CD4-positive, alpha-beta T cell treated with Interleukin-6 at 100 ng/mL for 8 hours (primary cell): ENCODE data around the gene MPG.
"Not testable (repeated sequence)": the region's sequence is repeated elsewhere in the genome, so short reads cannot be mapped to it uniquely, and the experiment has no call there.

Source experiments
- DNase-seq: peaks from one replicate; pipeline ENCODE4 v3.0.0-alpha.2; 2020; ENCODE audit warnings: mixed read lengths, low spot score

The MPG gene, protein sequence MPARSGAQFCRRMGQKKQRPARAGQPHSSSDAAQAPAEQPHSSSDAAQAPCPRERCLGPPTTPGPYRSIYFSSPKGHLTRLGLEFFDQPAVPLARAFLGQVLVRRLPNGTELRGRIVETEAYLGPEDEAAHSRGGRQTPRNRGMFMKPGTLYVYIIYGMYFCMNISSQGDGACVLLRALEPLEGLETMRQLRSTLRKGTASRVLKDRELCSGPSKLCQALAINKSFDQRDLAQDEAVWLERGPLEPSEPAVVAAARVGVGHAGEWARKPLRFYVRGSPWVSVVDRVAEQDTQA

DNA sequence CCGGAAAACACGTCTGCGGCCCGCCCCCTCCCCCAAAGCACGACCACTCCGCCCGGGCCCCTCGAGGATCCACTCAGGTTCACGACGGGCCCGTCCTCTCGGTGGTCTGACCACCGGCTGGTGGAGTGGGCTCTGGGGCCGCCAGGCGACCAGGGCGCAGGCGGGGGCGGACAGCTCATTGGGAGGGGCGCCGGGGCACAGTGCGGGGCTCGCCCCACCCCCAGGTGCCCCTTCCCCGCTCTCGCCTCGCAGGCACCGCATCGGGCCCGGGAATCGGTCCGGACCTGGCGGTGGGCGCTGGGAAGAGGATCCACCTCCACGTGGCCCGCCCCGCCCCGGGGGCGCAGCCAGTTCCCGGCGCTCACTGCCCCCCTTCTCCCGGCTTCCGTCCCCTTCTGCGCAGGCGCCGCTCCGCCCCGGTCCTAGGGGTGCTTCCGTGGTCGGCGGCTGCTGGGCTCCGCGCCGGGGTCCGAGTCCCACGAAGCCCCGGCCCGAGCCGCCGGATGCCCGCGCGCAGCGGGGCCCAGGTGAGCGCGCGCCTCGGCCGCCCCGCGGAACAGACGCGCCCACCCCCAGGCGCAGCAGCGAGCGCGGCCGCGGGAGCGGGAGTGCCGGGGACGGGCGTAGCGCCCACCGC lies at the start of gene MPG:
MPG (plus strand) TSS at position 419 of the 637 bp plus-strand sequence; CDS start at position 504, 85 bp downstream.
- DNase-seq: peak; percentile 82

DNA sequence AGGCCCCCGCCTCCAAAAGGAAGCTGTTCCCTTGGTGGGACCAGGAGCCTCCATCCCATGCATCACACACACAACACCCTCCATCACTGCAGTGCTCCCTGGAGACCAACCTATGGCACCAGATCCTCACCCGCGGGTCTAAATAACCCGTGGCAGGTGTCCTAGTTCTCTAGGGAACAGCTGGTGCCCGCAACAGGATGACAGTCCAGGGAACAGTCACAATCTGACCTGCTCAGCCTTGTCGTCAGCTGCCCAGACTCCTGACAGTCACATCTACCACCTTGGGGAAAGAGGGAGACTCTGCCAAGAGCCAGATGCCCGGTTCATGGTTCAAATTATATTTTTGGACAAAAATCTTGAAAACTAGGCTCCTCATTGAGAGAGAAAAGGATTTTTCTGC lies 47.4 kb upstream of the MPG start:
- DNase-seq: not testable (repeated sequence)

DNA sequence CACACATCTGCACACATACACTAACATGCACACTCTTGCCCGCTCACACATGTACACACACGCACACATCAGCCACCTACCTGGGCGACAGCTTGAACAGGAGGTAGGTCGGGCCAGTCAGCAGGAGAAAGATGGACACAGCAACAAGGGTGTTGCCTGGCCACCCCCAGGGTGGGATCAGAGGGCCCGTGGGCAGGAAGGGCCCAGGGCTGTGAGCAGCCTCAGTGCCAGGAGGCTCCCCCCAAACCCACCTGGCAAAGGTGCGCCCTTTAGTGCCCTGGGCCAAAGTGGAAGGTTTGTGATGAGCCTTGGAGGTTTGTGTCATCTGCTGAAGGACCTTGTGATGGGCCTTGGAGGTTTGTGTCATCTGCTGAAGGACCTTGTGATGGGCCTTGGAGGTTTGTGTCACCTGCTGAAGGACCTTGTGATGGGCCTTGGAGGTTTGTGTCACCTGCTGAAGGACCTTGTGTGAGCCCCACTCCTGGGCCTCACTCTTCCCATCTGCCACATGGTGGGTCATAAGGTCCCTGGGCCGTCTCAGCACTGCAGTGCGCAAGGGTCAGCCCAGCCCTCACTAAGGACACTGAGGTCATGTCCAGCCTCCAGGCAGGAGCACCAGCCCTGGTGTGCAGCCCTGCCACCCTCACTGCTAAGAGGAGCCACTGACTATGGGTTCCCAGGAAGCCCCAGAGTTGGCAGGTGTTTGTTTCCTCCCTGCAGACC lies 44.7 kb upstream of the MPG start:
- not testable (repeated sequence) for DNase-seq

DNA sequence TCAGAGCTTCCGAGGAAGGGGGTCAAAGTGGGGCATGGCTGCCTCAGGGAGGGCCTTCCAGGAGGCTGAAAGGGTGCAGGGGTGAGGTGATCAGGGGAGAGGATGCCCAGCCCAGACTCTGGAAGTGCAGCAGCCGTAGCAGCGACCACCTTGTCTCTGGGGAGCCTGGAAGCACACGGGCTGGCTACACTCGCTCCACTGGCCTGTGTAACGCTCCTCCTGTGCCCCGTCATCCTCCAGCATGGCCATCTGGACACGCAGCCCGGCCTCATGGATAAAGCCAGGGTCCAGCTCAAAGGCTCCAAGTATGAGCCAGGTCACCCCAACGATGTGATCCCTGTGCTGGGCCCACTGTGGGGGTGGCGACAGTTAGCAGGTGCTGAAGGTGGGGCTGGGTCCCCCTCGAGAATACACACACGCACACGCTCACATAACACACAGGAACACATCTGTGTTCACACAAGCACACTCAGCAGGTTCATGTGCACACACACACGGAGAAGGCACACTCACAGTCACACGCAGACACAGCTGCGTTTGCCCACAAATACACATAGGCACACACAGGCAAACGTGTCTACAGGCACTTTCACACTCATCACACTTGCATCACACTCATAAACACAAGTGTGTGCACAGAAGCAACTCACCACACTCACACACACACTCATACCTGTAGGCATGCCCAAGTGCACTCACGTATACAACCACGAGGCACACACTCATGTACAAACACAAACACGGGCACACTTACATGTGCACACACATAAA lies 44.0 kb upstream of the MPG start:
- DNase-seq: no peak

DNA sequence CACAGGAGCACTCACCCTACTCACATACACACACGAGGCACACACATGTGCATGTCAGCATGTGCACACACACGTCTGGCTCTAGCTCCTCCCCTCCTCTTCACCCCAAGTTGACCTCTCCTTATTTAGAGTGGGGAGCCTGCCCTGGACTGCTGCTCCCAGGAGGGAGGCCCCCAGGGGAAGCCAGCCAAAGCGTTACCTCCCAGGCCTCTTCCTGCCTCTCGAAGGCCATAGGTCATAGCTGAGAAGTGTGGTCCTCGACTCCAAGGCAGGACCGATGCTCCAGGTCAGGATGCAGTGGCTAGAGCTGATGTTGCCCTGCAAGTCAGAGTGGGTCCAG lies 43.4 kb upstream of the MPG start:
- DNase-seq: no peak

DNA sequence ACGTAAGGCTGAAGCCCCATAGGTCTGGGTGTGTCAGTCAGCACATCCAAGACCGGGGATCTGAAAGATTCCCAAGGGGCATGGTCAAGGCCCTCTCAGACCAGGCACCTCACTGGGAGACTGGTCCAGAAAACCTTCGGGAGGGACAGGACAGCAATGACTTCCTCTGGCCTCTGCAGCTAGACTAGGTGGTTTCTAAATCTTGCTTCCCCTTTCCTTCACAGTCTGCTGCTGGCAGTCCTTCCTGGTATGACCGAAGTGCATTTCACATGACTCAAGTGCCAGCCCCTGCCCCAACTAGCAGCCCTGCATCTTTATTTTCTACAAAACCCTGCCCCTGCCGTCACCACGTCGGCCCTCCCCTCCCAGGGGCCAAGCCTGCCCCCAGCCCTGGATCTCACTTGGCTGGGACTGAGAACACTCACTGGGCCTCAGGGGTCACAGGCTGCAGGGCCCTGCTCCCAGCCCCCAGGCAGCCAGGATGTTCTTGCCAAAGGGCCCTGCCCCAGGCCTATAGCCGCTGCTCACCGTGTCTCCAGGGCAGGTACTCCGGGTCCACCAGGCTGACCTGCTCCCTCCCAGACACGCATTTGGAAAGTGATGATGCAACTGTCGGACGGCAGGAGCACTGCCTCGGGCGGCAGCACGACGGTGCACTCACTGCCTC lies 42.9 kb upstream of the MPG start:
- no peak for DNase-seq

DNA sequence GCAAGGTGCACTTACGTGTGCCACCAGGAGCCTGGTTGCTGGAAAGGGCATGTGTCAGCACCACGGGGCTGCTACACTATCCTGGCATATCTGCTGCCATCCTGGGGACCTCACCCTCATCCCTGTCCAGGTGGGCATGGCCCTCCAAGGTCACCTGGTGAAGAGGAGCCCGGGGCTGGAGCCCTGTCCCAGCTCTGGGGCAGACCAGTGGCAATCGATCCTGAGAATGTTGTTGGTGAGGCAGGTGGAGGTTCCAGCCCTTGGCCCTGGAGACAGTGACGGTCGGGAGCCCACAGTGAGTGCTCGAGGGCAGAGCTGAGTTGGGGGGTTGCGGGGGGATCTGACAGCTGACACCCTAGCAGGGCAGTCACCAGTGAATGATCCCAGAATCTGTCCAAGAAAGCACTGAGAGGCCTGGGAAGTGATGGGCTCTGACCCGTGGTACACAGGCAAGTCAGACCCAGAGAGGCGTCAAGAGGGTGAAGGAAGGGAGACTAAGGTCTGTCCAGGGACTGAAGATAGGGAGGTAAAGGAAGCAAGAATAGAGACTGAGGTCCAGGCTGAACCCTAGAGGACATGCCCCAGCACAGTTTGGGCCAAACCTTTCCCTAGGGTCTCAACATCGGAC lies 42.2 kb upstream of the MPG start:
- DNase-seq: no peak

DNA sequence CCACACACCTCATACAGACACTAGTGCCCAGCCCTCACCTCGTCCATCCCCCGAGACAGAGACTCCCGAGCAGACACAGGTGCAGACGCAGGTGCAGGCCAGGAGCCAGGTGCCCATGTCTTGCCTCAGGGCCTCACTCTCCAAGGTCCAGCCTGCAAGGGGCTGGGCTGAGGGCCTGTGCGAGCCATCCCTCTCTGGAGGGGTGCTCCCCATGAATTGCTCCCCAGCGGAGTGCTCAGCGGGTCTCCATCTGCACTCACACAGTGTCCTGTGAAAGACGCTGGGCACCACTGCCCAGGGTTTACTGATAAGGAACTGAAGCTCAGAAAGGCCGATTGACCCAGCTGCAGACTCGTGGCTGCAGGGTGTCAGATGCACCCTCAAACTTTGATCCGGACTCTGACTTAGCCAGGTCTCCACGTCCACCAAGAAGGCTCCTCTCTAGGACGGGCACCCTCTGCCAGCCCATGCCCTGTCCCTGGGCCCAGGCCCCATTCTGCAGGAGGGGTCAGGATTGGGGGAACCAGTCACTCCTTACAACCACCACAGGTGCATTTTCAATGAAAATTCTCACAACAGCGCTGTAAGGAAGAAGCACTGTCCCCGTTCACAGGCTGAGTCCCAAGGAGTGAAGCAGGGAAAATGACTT lies 41.6 kb upstream of the MPG start:
- no peak for DNase-seq

DNA sequence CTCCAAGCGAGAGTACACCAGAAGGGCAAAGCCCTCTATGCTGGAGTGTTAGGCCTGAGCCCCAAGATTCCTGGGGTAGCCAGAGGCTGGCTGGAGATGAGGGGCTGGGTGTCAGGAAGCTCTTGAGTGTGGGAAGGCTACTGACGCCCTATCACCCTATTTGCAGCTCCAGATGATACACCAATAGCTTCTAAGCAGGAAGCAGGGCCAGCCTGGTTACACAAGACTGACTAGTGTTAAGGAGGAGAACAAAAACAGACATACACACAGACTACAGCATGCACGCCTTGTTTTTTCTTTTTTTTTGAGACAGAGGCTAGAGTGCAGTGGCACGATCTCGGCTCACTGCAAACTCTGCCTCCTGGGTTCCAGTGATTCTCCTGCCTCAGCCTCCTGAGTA lies 40.5 kb upstream of the MPG start:
- no peak for DNase-seq

DNA sequence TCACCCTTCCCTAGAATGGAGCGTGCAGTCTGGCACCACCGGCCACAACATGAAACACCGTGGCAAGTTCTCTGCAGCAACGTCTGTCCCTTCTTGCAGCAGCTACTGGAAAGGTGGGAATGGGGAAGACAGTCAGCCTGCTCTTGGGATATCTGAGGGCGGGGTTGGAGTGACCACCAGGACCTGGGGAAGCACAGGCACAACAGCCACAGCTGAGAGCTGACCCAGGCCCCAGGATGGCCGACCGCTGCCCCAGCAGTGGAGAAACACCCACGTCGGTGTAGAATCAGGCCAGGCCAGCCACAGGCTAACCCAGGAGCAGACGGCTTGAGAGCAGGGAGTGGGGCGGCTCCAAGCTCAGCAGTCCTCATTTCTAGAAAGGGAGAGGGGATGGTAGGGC lies 39.8 kb upstream of the MPG start:
- not testable (repeated sequence) for DNase-seq

DNA sequence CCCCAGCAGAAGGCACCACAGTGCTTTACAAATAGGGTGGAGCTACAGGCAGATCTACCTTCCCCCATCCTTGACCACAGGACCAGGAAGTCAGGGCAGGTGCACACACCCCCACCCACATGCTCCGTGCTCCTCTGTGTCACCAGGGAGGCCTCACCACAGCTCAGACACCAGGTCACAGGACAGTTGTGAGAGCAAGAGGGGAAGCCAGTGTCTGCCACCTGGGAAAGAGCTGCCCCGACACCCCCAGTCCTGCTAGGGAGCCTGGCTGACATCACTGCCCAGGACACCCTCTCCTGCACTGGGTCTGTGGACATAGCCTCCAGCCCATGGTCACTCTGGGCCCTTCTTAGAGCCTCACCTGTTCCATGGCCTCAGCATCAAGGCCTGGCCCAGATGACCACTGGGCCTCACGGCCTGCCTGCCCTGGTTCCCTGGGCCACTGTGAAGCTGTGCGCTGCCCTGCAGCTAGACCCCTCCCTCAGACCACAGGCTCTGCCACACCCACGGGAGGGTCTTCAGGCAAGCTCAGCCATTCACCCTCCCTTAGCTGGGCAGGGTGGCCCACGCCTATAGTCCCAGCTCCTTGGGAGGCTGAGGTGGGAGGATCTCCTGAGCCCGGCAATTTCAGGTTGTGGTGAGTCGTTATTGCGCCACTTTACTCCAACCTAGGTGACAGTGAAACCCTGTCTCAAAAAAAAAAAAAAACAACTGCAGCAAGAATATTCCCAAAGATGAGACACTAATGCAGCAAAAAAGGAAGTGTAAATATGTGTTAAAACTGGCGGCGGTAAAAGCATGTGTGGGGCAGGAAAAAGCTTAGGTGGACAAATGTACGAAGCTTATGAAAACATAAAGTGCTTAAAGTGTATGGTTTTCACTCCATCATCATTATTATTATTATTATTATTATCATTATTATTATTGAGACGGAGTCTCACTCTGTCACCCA lies 38.8 kb upstream of the MPG start:
- DNase-seq: peak; percentile 59

DNA sequence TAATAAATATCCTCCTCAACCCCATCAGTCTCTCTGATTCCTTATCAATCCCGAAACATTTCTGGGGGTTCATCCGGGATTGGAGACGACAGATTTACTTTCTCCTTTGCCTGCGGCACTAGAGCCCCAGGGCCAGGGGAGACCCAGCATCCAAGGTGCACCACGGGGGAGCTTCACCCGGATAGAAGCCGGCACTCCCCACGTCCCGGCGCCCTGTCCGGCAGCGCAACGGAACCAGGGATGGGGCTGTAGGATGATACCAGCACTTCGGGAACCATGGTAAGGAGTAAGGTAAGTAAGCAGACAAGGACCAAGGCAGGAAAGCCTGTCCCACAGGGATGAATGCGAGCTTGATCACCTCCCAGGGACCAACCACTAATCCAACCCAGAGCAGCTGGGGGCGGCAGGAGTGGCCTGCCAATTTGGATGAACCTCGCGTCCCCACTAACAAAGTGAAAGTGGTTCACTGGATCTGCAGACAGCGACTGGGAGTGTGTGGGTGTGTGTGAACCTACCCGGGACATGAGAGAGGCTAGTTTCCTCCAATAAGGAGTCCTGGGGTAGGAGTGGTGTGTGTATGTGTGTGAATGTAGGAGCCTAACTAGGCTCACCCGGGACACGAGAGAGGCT lies 36.5 kb upstream of the MPG start:
- no peak for DNase-seq

DNA sequence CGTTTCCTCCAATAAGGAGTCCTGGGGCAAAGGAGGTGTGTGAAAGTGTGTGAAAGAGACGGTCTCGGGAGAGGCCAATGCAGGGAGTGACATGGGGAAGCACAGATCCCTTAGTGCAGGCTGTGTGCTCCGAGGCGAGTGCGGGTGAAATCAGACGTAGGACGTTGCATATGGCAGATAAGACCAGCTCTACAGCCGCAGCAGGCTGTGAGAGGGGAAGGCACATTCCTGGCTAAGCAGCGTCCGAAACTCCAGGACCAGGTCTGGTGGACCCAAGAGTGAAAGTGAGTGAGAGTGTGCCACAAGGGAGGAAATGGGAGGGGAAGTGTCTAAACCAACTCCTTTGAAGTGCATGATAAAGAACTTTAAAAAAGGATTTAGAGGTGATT lies 36.0 kb upstream of the MPG start:
- DNase-seq: no peak

DNA sequence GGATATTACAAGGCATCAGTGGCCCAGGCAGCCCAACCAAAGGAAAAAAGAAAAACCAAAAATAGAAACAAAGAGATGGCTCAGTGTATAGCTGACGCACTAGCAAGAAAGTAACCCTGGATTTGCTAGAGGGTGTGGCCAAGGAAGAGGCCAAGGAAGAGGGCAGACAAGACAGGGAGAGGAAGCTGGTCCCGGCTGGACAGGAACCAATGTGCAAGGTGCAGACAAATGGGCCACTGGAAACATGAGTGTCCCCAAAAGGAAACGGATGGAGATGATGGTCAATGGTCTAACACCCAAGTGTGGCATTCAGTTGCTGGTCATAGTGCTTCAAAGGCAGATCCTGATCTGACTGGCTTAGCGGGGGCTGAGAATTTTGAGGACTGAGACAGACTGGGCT lies 35.3 kb upstream of the MPG start:
- DNase-seq: no peak

DNA sequence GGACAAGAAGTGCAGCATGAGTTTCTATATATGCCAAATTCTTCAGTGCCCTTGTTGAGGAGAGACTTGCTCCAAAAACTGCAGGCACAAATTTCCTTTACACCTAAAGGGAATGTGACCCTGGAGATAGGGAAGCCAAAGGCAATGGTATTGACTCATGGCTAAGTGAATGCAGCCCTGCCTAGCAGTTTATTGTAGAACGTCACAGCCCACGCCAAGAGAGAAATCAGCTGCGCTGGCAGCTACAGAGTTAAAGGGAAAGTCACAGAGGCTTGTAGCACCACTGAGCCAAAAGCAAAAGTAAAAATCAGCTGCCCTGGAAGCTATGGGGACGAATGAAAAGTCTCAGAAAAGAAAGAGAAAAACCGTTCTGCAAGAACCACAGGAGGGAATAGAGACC lies 34.7 kb upstream of the MPG start:
- DNase-seq: no peak

DNA sequence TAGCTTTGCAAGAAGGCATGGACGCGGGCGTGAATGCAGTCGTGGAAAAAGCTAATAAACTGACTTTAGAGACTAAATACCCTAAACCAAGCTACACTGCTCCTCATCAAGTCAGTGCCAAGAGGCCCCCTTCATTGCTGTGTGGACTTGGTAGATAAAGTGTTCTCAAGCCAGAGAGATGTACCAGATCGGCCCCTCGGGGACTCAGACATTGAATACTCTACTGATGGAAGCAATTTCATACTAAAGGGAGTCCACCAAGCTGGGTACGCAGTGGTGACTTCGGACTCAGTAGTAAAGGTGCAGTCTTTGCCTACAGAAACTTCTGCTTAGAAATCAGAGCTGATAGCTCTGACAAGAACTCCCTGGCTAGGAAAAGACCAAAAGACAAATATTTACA lies 33.4 kb upstream of the MPG start:
- no peak for DNase-seq

DNA sequence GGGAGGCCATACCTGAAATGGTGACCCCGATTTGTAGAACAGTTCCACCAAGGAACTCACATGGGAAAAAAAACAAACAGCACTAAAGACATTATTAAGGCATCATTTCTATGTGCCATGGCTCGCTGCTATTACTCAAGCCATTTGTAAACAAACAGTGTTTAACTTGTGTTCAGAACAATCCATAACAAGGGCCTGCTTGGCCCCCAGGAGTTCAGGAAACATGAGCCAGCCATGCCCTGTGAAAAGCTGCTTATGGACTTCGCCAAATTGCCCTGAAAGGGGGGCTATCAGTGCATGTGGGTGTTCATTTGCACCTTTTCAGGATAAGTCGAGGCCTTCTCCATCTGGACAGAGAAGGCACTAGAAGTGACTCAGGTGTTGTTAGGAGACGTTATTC lies 32.6 kb upstream of the MPG start:
- no peak for DNase-seq

DNA sequence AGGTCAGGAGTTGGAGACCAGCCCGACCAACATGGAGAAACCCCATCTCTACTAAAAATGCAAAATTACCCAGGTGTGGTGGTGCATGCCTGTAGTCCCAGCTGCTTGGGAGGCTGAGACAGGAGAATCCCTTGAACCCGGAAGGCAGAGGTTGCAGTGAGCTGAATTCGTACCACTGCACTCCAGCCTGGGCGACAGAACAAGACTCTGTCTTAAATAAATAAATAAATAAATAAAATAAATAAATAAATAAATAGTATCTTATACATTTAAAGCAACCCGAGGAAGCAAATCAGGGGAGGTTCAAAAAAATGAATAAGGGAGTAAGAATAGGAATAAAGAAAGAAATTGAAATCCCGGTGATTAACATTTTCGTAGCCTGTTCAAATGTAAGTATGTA lies 31.5 kb upstream of the MPG start:
- DNase-seq: not testable (repeated sequence)

DNA sequence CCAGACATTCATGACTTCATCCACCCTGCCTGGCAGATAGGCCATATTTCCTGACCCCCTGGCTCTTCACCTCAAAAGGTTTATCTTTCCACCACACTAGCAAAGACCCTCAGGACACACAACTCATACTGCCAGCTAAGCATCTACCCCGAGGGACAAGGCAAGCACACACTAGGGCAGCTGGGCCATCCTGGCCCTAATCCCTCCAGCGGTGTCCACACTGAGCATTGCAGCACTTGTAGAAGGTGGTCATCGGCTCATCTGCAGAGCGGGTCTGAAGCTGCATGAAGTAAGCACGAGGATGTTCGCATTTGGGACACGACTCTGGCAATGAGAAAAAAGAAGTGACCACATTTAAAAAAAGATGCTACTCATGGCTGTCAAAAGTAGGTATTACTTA lies 30.8 kb upstream of the MPG start:
- DNase-seq: no peak
